Endothelial cell of umbilical vein (primary cell): ENCODE measurements around the gene GHRHR. TPM values are rescaled to one million over a fixed set of nuclear protein-coding genes. Genes with fewer than 3 reads are reported as not detected.

Experiments used
- BruUV-seq: library from RNA; stranded (reverse); fragments of 400-500 nt; replicated peaks from 2 replicates; lab custom pipeline; 2021; lab: Mats Ljungman, UMichigan
- CTCF ChIA-PET: fragments of 300-600, 350-600 bp; sonication (Branson Sonifier 250); formaldehyde crosslinking; loops from one replicate; lab custom pipeline; 2021; ENCODE audit warnings: antibody characterized with exemption, inconsistent platforms; lab: Charles Lee
- POLR2A ChIA-PET: fragments of 300-600, 350-600 bp; sonication (Branson Sonifier 250); formaldehyde crosslinking; loops from one replicate; lab custom pipeline; 2021; ENCODE audit warnings: antibody characterized with exemption, inconsistent platforms; lab: Charles Lee
- DNase-seq: peaks from one replicate; pipeline ENCODE4 v3.0.0-alpha.2; 2011; ENCODE audit warnings: low read depth, low spot score
- FAIRE-seq: peaks from 2 replicates; lab custom pipeline; 2011; peaks lifted over from hg19 to GRCh38; lab: Jason Lieb, UNC
- H2AFZ ChIP-seq: 2 replicates; pipeline ENCODE4 v1.6.0; 2012; ENCODE audit warnings: low read depth, low read length, control low read depth, inconsistent platforms
- H3K27ac ChIP-seq: 2 replicates; pipeline ENCODE4 v1.5.1; 2011; ENCODE audit warnings: low read depth, mild to moderate bottlenecking, control low read depth, low read length, moderate library complexity; ENCODE audit not compliant: insufficient read depth
- H3K27me3 ChIP-seq, 2 experiments: 2 replicates each; pipeline versions ENCODE4 v1.6.0 to v1.6.1; 2011; ENCODE audit warnings: low read length in 2 of 2, mixed read lengths in 1 of 2; ENCODE audit not compliant: control insufficient read depth in 2 of 2, insufficient read depth in 2 of 2
- H3K36me3 ChIP-seq, 2 experiments: 2 replicates in 1 of 2; 3 replicates in 1 of 2; pipeline ENCODE4 v1.5.1; 2011; ENCODE audit warnings: low read length in 2 of 2, mild to moderate bottlenecking in 1 of 2, moderate library complexity in 1 of 2; ENCODE audit not compliant: control insufficient read depth in 2 of 2, insufficient read depth in 2 of 2; ENCODE audit errors: extremely low read depth in 1 of 2
- H3K4me1 ChIP-seq: 3 replicates; pipeline ENCODE4 v1.5.1; 2011; ENCODE audit warnings: mild to moderate bottlenecking, low read length; ENCODE audit not compliant: control insufficient read depth, insufficient read depth; ENCODE audit errors: extremely low read depth
- H3K4me2 ChIP-seq: 2 replicates; pipeline ENCODE4 v1.6.1; 2011; ENCODE audit warnings: low read length, control low read depth, mixed read lengths; ENCODE audit not compliant: insufficient read depth
- H3K4me3 ChIP-seq, 3 experiments: fragments of 200-600 bp in 1 of 3; sonication (generic), shearing (Covaris generic) in 1 of 3; replicated peaks in 1 of 3; 2 replicates each; pipeline ENCODE4 v1.5.1; 2011 to 2016; ENCODE audit warnings: control low read depth in 3 of 3, low read length in 3 of 3, mild to moderate bottlenecking in 2 of 3, inconsistent platforms in 1 of 3, low read depth in 1 of 3, moderate library complexity in 1 of 3; ENCODE audit not compliant: insufficient read depth in 1 of 3
- H3K79me2 ChIP-seq: 2 replicates; pipeline ENCODE4 v1.6.0; 2012; ENCODE audit warnings: low read length, inconsistent platforms; ENCODE audit not compliant: control insufficient read depth, insufficient read depth
- H3K9ac ChIP-seq: replicated peaks from 2 replicates; pipeline ENCODE3; 2011; ENCODE audit warnings: low read length, control low read depth; ENCODE audit not compliant: insufficient read depth; ENCODE audit errors: extremely low read depth
- H3K9me1 ChIP-seq: replicated peaks from 3 replicates; pipeline ENCODE4 v1.6.0; 2011; ENCODE audit warnings: mild to moderate bottlenecking, low read length; ENCODE audit not compliant: control insufficient read depth, insufficient read depth; ENCODE audit errors: extremely low read depth
- H3K9me3 ChIP-seq: replicated peaks from 2 replicates; pipeline ENCODE4 v1.5.1; 2012; ENCODE audit warnings: low read length, inconsistent platforms; ENCODE audit not compliant: control insufficient read depth, insufficient read depth
- H4K20me1 ChIP-seq: replicated peaks from 2 replicates; pipeline ENCODE3; 2011; ENCODE audit warnings: mild to moderate bottlenecking, low read length; ENCODE audit not compliant: control insufficient read depth, insufficient read depth; ENCODE audit errors: extremely low read depth
- CTCF ChIP-seq, 2 donors: IDR thresholded peaks; 1 replicate in 1 of 2; 2 replicates in 1 of 2; pipeline ENCODE4 v1.5.1; 2011; ENCODE audit warnings: low read length in 2 of 2, mild to moderate bottlenecking in 2 of 2, moderate library complexity in 2 of 2, control low read depth in 1 of 2, inconsistent platforms in 1 of 2, low read depth in 1 of 2; ENCODE audit not compliant: insufficient read depth in 1 of 2; ENCODE audit errors: extremely low read depth in 1 of 2
- EZH2 ChIP-seq: IDR thresholded peaks from 2 replicates; pipeline ENCODE4 v1.6.1; 2012; ENCODE audit warnings: borderline replicate concordance, low read depth, mild to moderate bottlenecking, moderate library complexity, low read length, inconsistent platforms; ENCODE audit not compliant: severe bottlenecking
- FOS ChIP-seq: IDR thresholded peaks from 2 replicates; pipeline ENCODE4 v1.6.1; 2011; ENCODE audit warnings: mild to moderate bottlenecking, low read length, moderate library complexity, borderline replicate concordance; ENCODE audit not compliant: insufficient read depth
- GATA2 ChIP-seq: IDR thresholded peaks from 2 replicates; pipeline ENCODE4 v1.7.0; 2011; ENCODE audit warnings: low read depth, mild to moderate bottlenecking, moderate library complexity, mixed read lengths, low read length; ENCODE audit not compliant: insufficient read length, insufficient read depth
- JUN ChIP-seq: IDR thresholded peaks from 2 replicates; pipeline ENCODE4 v1.6.1; 2011; ENCODE audit warnings: borderline replicate concordance, low read depth; ENCODE audit not compliant: insufficient read length, insufficient read depth
- MAX ChIP-seq: IDR thresholded peaks from 2 replicates; pipeline ENCODE4 v1.6.1; 2011; ENCODE audit not compliant: insufficient read depth, insufficient read length
- MYC ChIP-seq: IDR thresholded peaks from one replicate; pipeline ENCODE4 v1.6.1; 2011; ENCODE audit warnings: mild to moderate bottlenecking, low read depth, low read length
- POLR2A ChIP-seq: IDR thresholded peaks from 2 replicates; pipeline ENCODE4 v1.6.1; 2012; ENCODE audit warnings: low read depth, mild to moderate bottlenecking, control low read depth, low read length
- POLR2AphosphoS5 ChIP-seq: IDR thresholded peaks from 2 replicates; pipeline ENCODE4 v1.6.1; 2012; ENCODE audit warnings: low read depth, mild to moderate bottlenecking, control low read depth, low read length, moderate library complexity; ENCODE audit not compliant: insufficient read depth
- dilution Hi-C: fragments of 300-500 bp; cut with MboI; formaldehyde crosslinking; loops from one replicate; pipeline ENCODE4 v1.15.0; 2019; ENCODE audit warnings: low sequenced_read_pairs; ENCODE audit not compliant: extremely low pct_ligation_motif_present
- intact Hi-C: fragments of 100-400 bp; cut with micrococcal nuclease; formaldehyde crosslinking; loops from one replicate; pipeline ENCODE4 v1.10.0; 2022
- polyA plus RNA-seq, 4 experiments: library from polyadenylated mRNA; depleted of rRNA in 3 of 4; stranded (reverse) in 3 of 4; unstranded in 1 of 4; fragments of >200 nt; gene quantifications; 2 replicates each; pipeline versions ENCODE4 v1.2.1 to v1.2.3, GENCODE V29; 2011 to 2012; ENCODE audit warnings: missing spikeins in 1 of 4
- total RNA-seq: library from RNA; stranded (reverse); gene quantifications from 2 replicates; pipeline ENCODE4 v1.2.3, GENCODE V29; 2021

The GHRHR gene
- total and polyA plus RNA-seq, 2 donors (not counting 3 experiments of a cell fraction or from before 2014, with no cell fraction given): not detected

- no peak for FAIRE-seq
- CTCF ChIA-PET: interaction anchor here (2.6 to 3.6 kb wide), 2 partner anchors 44 to 94 kb away, joined by 14 to 15 read pairs; no protein-coding TSS in a partner anchor
These were observed 64.8 kb downstream of the GHRHR start for GRCh38 chr7:31028417-31028992.

More at GRCh38 chr7:31028417-31028992, 64.8 kb downstream of the GHRHR start:
- Histone ChIP-seq H3K9me1 (no peaks in the 10 kb centered on the region), H3K79me2 (no peaks in the 10 kb centered on the region), H3K9me3 (no peaks in the 10 kb centered on the region), H3K27me3 (peaks cover 0 to 5% of the 10 kb centered on the region in 2 experiments), H3K4me1 (no peaks in the 10 kb centered on the region), H3K4me2 (no peak overlapping the region), H3K27ac (no peak overlapping the region), H3K36me3 (no peaks in the 10 kb centered on the region), H3K9ac (no peak overlapping the region), H3K4me3 (no peak overlapping the region), H4K20me1 (no peaks in the 10 kb centered on the region), H2AFZ (no peak overlapping the region)
- intact Hi-C loops: no loop called here
- no peak for TF ChIP-seq EZH2
- no peak for TF ChIP-seq GATA2
- no peak for TF ChIP-seq POLR2A
- no peak for TF ChIP-seq MYC
- no peak for TF ChIP-seq POLR2AphosphoS5
- TF ChIP-seq JUN: no peak
- TF ChIP-seq CTCF (IDR thresholded peaks at IDR 0.05; ENCODE audit: extremely low read depth in 1 of 2, insufficient read depth in 1 of 2, low read depth in 1 of 2, low read length in 2 of 2): no peak
- no peak for TF ChIP-seq MAX
- TF ChIP-seq FOS: no peak
- no TSS peak for BruUV-seq
- DNase-seq: no peak
- POLR2A ChIA-PET: no interaction called here
- dilution Hi-C loops: no loop called here

Other genes with a start within 250 kb of the GHRHR start
- gene INMT, start 211.8 kb upstream of the GHRHR start, total RNA-seq: not detected in 2 replicates
- not detected in 2 replicates for gene INMT, start 211.8 kb upstream of the GHRHR start, polyA plus RNA-seq
- 4.7 and 5.2 TPM in 2 replicates for gene MINDY4, start 192.5 kb upstream of the GHRHR start, total RNA-seq
- gene MINDY4, start 192.5 kb upstream of the GHRHR start, polyA plus RNA-seq: 2.2 and 2.3 TPM in 2 replicates
- 11.6 and 15.9 TPM in 2 replicates for gene AQP1, start 52.1 kb upstream of the GHRHR start, total RNA-seq
- 10.5 and 11.7 TPM in 2 replicates for gene AQP1, start 52.1 kb upstream of the GHRHR start, polyA plus RNA-seq
- not detected in 2 replicates for gene ADCYAP1R1, start 88.4 kb downstream of the GHRHR start, total RNA-seq
- gene ADCYAP1R1, start 88.4 kb downstream of the GHRHR start, polyA plus RNA-seq: 0.04 TPM in 1 of 2 replicates, not detected in the other